Activated effector memory CD4-positive, alpha-beta T cell treated with Interleukin-2 at 50 U/mL for 16 hours (primary cell): ENCODE measurements around the gene TLE3.

Source experiments
- DNase-seq: peaks from one replicate; pipeline ENCODE4 v3.0.0-alpha.2; 2020

Gene TLE3

DNA sequence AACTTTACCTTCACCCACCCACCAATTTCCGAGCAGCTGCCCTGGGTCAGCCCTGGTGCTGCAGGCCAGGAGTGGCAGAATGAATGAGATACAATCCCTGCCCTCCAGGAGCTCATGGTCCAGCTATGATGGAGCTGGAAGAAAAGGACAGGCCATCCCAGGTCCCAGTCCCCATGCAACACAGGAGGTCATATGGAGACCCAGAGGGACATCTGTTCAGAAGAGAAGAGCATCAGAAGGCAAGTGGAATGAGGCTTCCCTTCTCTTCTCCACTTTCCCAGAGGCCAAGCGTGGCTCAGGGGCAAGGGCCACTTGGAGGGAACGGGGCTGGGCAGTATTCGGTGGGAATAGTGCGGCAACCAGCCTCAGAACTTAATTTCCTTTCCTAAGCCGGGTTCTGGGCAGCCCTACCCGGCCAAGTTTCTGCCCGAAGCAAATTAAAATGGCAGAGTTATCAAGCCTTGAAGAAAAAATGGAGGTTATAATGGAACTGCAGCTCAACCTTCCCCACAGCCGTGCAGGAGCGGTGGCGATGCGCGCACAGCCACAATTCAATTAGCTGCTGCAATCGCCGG is 35.9 kb downstream of the TLE3 start:
- DNase-seq = no peak

DNA sequence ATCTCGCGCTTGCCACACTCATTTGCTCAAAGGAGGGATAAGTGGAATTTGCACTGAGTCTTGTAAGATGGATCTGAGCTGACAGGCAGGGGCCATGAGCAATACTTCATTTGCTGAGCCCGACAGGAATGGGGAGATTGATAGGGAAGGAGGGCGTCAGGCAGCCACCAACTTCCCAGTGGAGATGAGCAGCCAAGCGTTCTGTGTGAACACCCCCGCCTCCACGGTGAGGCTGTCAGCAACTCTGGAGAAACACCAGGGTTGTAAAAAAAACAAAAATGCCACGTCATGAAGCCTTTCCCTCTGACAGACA is 36.8 kb downstream of the TLE3 start:
- no peak for DNase-seq

DNA sequence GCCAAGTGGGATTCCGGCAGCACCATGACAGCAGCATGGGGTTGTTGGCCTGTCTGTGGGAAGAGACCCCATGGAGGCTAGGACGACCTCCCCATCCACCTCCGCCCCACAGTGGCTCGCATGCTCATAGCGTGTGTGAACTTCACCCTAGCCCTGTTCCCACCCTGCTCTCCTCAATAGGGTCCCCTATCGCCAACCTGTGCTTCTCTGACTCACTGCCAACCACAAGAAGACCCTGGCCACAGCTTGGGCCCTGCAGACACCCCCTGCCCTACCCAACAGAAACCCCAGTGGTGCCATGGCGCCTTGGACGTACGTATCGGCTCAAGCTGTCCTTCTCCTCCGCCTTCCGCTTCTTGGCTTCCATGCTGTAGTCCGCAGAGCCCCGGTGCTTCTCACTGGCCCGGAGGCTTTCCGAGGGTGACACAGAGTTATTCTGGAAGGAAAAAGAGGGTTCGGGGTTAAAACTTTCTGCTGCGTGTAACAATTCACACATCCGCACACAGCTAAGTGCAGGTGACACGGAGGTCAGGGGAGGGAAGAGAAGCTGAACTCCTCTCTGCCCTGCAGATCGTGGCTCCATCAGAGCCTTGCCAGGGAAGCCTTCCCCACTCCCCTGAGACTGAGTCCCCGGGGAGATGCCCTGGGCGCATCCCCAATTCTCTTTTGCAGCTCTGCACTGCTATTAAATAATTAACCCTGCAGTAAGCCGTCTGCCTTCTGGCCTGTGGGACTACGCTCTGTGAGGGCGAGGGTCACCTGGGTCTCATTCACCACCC is 37.3 kb downstream of the TLE3 start:
- no peak for DNase-seq

DNA sequence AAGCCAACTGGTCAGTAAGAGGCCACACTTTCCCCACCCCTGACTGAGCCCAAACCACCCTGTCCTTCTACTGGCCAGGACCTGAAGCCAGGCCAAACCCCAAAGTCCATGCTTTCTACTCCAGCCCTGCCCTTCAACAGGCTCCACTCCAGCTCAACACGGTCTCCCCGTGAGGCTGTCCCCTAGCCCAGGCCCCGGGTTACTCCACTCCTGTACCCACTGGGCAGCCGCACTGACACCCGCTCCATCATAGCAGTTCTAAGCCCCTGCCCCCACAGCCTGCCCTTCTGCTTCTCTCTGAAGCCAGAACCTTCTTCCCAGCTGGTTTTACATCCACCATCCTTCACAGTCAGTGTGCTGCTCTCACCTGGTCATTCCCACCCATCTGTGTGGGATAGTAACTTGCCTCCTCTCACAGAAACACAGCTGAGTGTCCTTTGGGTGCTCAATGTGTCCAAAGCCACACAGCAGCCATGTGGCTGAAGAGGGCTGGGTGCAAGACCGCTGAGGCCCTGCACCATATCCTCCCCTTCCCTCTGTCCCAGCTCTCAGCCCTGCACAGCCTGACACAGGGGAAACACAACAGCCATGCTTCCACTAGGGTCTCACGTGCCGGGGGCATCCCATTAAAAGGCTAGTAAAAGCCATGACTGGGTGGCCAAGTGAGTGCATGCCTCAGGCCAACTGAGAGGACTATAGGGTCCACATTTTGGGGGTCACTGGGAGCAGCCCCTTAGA is 38.1 kb downstream of the TLE3 start:
- DNase-seq = no peak

DNA sequence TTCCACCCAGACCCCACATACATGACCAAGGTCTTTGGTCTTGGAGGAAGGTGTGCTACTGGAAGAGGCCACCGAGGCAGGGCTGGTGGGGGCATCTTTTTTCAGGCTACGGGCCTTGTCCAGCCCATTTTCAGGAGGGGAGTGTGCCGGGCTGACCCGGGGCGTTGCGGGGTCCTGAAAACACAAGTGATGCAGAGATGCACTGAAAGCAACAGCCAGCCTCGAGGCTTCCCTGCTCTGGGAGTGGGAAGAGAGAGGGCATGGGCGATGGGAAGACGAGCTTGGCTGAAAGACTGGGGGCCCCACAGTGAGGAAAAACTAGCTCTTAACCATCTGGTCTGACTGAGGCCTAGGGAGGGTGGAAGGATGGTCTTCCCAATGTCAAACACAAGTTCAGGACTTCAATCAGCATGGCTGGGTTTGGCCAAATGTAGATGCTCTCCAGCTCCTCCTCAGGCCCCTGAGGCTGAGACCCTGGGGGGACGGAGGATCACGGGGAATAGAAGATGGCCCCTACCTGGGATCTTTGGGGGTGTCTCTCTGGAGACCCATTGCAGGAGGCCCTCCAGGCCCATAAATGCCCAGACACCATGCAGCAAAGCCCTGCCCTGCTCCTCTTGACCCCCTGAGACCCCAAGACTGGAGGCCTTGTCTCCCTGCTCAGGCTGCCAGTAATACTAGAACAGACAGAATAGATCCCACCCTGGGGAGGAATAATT is 38.9 kb downstream of the TLE3 start:
- no peak for DNase-seq

DNA sequence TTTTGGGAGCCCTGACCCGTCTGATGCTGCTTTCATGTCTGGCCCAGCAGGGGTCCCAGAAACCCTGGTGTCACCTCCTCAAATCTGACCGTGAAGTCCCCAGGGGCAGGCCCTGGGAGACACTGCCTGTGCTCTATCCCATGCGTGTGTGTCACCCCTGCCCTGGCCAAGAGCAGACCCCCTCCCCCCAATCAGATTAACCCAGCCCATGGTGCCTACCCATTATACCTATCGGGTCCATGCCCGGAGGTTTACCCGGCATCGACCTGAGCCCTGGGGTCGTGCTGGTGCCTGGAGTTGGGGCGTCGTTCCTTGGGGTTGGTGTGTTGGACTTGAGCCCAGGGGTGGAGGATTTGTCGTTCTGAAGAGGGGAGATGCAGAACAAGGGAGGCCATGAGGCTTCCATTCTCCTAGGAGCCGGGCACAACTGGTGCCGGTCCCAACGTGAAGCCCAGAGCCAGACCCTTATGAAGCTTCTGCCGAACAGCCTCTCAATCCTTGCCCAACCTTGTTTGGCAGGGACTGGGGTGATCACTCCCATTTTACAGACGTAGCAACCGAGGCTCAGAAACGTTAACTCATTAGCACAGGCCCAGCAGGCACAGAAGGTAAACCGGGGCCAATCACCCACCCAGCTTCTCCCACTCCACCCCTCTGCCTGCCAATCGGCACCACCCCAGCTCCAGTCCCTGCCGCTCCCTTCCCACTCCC is 39.6 kb downstream of the TLE3 start:
- DNase-seq = no peak

DNA sequence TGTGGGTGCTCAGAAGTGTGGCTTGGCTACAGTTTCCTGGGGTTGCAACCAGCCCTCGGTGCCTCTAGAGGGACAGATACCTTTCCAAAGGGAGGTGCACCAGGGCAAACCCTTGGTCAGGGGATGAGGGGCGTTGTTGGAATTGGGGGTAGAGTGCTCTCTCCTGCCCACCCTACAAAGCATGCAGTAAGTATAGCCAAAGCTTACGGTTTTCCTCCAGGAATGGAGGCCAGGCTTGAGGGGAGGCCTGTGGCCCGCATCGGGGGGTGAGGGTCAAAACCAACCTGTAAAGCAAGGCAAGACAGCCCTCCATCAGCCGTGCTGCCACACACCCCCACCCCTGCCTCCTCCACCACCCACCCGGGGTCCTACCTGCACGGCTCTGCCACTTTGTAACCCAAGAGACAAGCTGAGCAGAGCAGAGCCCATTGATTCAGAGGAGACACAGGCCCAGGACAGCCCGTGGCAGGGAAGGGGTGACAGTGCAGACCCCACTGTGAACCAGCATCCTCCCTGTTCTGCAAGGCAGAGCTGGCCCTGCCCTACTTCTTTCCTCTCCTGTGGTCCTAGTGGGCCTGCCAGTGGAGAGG is 41.5 kb downstream of the TLE3 start:
- DNase-seq = no peak

DNA sequence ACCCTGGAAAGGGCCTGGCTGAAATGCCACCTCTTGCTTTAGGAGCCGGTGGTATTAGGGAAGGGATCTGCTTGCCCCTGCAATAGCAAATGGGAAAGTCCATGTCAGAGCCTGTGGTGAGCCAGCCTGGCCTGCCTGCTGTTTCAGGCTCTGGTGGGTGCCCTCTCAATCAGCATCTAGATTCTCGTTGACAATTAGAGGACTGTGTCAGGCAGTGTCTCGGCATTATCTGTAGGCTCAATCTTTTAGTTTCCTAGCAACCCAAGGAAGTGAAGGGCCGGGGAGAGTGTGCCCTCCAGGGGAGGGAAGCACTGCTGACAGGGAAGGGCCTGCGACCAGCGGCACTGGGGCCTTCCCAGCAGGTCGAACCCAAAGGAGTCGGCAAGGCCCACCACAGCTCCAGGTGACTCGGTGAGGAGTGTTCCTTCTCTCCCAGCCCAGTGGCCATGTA is 42.1 kb downstream of the TLE3 start:
- DNase-seq = no peak

DNA sequence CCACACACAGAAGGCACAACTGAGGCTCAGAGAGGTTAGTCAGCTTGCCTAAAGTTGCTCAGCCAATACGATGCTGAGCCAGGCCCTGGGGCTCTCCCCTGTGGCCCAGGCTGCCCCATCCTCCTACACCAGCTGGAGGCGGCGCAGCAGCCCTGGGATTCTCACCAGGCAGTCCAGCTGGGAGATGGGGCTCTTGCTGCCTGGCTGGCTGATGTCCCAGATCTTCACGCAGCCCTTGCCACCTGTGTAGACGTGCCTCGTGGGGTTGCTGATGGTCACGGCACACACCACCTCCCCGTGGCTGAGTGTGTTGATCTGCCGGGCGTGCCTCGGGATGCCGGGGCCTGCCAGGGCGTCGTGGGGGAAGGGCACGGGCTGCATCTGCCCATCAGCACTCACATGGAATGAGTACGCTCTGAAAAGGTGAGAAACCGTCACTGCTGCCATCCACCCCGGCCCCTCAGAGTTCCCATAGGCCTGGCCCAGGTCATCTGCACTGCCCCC is 42.8 kb downstream of the TLE3 start:
- no peak for DNase-seq

DNA sequence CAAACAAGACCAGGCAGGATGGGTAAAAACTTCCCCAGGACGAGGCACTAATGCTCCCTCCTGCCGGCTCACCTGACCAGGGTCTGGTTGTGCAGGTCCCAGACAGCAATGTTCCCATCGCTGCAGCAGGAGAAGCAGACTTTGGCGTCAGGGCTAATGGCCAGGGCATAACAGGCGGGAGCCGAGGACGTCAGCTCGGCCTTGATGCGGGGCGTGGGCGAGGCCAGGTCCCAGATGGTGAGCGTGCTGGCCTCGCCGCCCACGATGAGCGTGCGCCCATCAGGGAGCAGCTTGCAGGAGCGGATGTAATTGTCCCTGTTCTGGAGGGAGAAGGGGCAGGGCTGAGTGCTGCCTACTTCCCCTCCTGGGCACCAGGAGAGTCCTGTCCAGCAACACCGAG is 43.4 kb downstream of the TLE3 start:
- DNase-seq = no peak

DNA sequence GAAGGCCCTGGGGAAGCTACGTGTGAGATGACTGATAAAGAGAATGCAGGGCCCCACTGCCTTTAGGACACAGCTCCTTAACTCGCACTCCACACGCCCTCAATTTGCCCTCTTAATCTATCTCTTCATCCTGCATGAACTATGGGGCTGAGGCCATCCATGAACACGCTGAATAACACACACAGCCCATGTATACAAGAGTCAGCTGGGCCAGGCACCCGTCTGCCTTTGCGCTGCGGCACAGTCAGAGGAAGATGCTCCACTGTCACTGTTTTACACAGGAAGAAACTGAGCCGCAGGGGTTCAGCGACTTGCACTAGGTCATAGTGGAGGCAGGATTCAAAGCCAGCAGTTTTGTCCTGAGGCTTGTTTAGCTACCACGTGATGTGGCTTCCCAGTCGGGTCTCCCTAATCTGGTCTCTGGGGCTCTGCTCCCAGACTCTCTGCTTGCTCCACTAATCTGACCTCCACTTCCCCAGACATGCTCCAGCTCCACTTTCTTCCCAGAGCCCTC is 43.9 kb downstream of the TLE3 start:
- no peak for DNase-seq

DNA sequence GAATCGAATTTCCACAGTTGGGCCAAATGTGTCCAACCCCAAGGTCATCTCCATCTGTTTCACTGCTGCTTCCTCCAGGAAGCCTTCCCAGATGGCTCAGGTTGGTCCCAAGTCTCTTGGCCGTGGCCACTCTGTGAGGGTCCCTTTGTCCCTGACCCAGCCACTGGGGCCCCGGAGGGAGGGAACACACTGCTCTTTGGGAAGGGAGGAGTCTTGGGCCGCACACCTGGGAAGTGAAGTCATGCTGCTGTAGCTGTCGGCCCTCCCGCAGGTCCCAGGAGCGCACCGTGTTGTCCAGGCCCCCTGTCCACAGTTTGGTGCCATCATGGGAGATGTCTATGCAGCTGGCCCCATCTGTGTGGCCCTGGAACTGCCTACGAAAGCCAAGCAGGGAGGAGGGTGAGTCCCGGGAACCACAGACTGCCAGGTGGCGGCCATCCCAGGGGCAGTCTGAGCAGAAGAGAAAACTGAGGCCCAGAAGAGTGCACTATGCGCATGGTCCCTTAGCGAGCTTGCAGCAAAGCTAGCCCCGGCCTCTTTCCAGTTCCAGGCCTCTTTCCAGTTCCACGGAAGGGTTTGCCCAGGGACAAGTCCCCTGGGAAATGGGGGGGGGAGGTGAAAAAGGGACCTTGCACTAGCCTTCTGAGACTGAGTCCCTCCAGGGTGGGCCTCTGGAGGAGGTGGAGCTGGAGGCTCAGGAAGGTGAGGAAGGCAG is 44.6 kb downstream of the TLE3 start:
- no peak for DNase-seq

DNA sequence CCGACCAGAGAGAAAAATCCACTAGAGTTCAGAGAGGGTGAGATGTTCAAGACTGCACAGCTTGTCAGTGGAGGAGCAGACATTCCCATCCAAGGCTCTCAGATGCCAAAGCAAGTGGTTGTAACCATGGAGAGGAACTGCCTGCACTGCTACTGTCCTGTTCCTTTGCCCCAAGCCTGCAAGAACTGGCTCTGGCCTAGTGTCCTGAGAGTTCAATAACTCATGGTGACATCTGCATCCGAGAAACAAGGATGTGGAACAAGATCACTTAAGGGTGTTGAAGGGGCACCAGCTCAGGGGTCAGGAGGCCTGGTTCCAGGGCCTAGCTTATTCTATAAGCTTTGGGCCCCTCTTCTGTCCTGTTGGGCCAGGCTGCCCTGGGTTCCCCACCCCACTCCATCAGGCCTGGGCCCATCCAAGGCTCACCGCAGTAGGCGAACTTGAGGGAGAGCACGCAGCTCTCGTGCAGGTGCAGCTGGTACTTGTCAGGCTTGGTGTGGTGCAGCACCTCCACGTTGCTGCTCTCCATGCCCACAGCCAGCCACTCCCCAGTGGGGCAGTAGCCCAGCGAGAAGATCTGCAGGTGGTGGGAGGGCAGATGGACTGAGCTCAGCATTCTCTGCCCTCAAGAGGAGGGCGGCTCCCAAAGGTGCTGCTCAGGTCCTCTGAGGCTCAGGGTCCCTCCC is 45.6 kb downstream of the TLE3 start:
- no peak for DNase-seq

DNA sequence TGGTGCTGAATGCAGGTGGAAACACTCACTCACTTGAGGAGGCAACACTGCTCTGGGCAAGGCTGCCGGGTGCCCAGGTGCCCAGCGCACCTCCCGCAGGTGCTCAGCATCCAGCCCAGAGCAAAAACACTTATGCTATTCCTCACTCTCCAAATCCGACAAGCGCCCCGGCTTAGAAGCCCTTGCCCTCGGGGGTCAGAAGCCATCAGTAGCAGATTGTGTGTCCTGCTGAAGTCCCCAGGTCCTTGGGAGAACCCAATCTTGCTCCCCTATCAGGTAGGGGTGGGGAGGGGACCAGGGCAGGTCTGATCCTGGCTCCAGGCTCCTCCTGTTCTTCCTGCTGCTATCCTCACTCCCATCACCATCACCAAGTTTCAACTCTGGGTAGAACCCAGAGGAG is 46.7 kb downstream of the TLE3 start:
- no peak for DNase-seq

DNA sequence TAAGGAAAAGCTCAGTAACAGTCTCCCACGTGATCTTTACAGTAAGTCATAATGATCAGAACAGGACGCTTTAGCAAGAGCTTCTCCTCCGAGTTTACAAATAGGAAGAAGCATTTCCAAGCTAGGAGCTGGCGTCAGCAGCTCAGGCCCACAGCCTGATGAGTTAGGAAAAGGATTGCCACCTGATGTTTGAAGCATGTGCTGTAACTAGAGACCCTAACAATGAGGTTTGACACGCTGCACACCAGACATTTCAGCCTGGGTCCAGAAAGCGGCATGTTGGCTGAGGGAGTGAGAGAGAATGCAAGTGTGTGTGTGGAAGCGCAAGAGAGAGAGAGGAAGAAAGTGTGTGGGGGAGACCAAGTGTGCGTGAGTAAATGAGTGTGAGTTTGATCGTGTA is 47.3 kb downstream of the TLE3 start:
- DNase-seq = no peak

DNA sequence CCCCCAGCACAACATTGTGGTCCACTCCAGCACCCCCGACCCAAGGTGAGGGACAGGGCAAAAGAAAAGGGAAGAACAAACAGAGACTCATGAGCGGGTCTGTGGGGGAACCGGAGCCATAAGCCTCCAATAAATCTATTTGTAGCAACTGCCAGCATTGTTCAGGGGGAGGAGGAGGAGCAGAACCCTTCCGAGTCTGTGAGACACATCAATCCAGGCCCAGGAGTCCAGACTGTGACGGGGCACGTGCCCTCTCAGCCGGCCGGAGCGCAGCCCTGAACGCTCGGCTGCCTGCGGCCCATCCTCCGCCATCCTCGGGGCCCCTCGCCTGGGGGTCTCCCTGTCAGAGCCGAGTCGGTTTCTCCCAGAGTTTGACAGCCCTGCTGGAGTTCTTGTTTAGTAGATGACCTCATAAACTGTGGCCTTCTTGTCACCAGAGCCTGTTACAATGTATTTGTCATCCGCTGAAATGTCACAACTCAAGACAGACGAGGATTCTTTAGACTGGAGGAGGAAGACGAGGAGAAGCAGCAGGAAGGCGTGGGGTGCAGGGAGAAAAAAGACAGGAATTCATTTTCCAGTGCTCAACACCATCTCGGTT is 47.9 kb downstream of the TLE3 start:
- DNase-seq = no peak

DNA sequence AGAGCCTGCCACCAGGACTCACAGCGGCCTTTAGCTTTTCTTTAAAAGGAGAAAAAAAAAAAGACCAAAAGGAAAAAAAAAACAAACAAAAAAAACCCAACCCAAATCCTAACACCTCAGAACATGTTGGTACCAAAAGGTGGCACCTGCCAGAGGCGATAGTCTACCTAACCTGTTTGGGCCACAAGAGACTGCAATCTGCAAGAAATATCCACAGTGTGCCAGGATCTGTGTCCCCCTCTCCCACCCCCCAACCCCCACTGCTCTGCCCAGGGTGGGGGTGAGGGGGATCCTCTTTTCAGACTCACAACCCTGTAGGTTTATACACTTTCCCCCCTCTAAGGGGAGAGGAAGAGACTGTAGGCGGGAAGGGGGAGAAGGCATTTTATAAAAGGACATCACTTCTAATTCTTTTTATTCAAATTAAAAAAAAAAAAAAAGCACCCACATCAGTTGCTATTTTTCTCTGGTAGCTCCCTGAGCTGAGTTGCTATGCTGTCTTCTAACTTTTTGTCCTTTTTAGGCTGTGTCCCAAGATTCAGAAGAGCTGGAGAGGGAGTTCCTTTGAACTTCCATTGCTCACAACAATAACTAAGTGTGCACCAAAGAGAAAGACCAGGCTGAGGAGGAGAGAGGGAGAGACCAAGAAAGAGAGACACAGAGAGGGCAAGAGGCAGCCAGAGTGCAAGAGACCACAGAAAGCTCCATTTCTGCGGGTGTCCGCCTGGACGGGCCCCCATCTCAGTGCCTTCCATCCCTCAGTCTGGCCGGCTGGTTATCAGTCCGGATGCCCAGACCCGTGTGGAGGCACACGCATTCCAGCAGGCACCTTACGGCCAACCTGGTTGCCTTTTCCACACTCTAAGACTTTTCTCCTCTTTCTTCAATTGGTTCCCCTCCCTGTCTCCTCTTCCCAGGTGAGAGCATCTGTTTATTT is 48.9 kb downstream of the TLE3 start:
- DNase-seq = no peak

DNA sequence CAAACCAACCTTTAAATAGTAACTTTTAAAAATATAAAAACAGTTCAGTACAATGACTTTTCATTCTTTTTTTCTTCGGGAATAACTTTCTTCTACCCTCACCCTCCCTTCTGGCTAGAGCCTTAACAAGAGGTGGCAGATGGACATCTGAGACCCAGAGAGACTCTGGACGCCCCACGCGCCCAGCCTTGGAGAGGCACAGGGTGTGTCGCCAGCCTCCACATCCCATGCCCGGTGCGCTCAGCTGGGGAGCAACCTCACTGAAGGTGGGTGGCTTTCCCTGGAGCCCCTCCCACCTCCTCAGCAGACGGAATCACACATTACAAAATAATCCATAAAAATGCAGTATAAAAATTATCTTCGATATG is 49.5 kb downstream of the TLE3 start:
- no peak for DNase-seq
